ENCODE measurements around the gene DEFB128. TPM values are rescaled to one million over a fixed set of nuclear protein-coding genes. Genes with fewer than 3 reads are reported as not detected.
"Not testable (repeated sequence)": the region's sequence is repeated elsewhere in the genome, so short reads cannot be mapped to it uniquely, and the experiment has no call there.

The DEFB128 gene
- total RNA-seq, 2 experiments from 2014 or later: not detected

- H3K4me1 Mint-ChIP-seq (ENCODE audit: low read depth): no peaks in the 10 kb centered on the region
- CTCF ChIA-PET: interaction anchor here (1.4 to 5.2 kb wide), 3 partner anchors 10 to 54 kb away, joined by 4 to 34 read pairs (median 6); no protein-coding TSS in a partner anchor
- H3K27ac Mint-ChIP-seq: no peak overlapping the region
- no peaks in the 10 kb centered on the region for H3K36me3 Mint-ChIP-seq (ENCODE audit: low read depth)
- H3K27me3 Mint-ChIP-seq: peaks cover 9% of the 10 kb centered on the region
- H3K4me3 Mint-ChIP-seq: no peak overlapping the region
- TF ChIP-seq CTCF (IDR thresholded peaks at IDR 0.05): no peak
- POLR2A ChIA-PET: no interaction called here
- no peak for DNase-seq
- H3K9me3 Mint-ChIP-seq: no peaks in the 10 kb centered on the region
- intact Hi-C loops (cut with micrococcal nuclease): no loop called here
- ATAC-seq: no peak
These were observed 26.3 kb upstream of the DEFB128 start for GRCh38 chr20:215796-216195.

- Mint-ChIP-seq H3K9me3 (no peaks in the 10 kb centered on the region), H3K27ac (no peak overlapping the region), H3K36me3 (ENCODE audit: low read depth) (no peaks in the 10 kb centered on the region), H3K4me3 (no peak overlapping the region), H3K4me1 (ENCODE audit: low read depth) (no peaks in the 10 kb centered on the region), H3K27me3 (peaks cover 2% of the 10 kb centered on the region)
- POLR2A ChIA-PET: no interaction called here
- ATAC-seq (no peak), DNase-seq (no peak)
- intact Hi-C loops (cut with micrococcal nuclease): no loop called here
- no peak for TF ChIP-seq CTCF (IDR thresholded peaks at IDR 0.05)
- CTCF ChIA-PET: interaction anchor here (1.1 to 5.2 kb wide), 6 partner anchors 12 to 116 kb away, joined by 3 to 34 read pairs (median 4); partner anchors contain the start of gene DEFB129
These were observed 24.9 kb upstream of the DEFB128 start for GRCh38 chr20:214383-214782.

DNA sequence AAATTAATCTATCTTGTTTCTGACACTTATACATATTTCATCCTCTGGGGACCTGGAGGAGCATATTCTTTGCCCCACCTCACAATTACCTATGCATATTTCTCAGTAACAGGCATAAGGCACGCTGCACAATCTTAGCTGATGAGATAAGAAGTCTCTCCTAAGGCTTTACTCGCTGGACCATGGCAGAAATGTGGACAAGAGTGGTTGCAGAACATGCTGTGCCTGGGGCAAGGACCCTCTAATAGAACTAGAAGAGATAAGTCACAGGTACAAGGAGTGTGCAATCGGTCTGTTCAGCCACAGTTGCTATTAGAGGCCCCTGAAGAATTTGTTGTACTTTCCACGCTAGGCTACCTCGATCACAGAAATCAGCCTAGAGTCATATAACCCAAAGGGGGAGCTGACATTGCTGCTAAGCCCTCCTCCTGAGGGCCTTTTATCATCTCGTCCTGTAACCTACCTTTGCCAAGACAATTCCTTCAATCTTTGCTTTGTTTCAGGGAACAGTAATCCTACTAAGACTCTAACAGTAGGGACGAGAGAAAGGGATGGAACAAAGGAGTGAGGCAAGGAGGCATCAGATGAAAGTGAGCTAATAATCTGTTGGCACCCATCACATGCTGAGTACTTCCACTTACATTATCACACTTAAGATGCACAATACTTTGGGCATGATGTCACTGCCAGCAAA lies 21.4 kb upstream of the DEFB128 start:
- intact Hi-C loops (cut with micrococcal nuclease): no loop called here
- POLR2A ChIA-PET: interaction anchor here (0.7 kb wide), 1 partner anchor 11 kb away, joined by 4 read pairs; no protein-coding TSS in a partner anchor
- H3K4me1 Mint-ChIP-seq (ENCODE audit: low read depth): no peaks in the 10 kb centered on the region

DNA sequence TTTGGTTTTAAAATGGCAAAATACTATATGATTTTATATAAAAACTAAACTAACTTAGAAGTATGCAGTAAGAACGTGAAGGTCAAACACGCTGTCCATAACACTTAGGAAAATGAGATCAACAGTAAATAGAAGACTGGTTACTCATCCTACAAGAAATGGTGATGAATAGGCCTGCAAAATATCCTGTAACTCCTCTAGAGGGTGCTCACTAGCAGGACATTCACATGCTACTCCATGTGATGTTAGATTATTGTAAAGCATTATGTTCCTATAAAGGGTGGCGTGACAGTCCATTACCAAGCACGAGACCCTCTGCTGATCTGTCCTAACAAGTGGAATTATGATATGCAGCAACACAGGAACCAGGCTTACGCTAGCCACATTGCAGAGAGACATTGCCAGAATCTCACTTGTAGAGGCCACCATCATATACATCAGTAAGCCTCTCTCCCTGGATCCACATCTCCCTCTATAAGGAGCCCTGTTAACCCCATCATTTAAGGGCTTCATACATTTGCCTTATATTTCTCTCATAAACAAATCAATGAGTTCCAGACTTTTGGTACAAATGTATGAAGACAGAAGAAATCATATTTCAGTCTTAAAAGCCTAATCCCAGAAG lies 19.5 kb upstream of the DEFB128 start:
- Mint-ChIP-seq H3K27ac (no peak overlapping the region), H3K27me3 (no peaks in the 10 kb centered on the region), H3K9me3 (no peaks in the 10 kb centered on the region), H3K4me3 (no peak overlapping the region), H3K36me3 (ENCODE audit: low read depth) (no peaks in the 10 kb centered on the region), H3K4me1 (ENCODE audit: low read depth) (no peaks in the 10 kb centered on the region)
- ATAC-seq: peak; percentile 89
- CTCF ChIA-PET: interaction anchor here (0.6 to 3.5 kb wide), 5 partner anchors 57 to 269 kb away, joined by 3 to 30 read pairs (median 6); no protein-coding TSS in a partner anchor
- intact Hi-C loops (cut with micrococcal nuclease): loop anchor here (2.0 to 5.0 kb wide), 2 partner anchors 58 to 123 kb away; no protein-coding TSS in a partner anchor
- TF ChIP-seq CTCF (IDR thresholded peaks at IDR 0.05): peak; percentile 70
- peak; percentile 28 for DNase-seq
- POLR2A ChIA-PET: no interaction called here

More for the DNA sequence above, 21.4 kb upstream of the DEFB128 start:
- Mint-ChIP-seq H3K36me3 (ENCODE audit: low read depth) (no peaks in the 10 kb centered on the region), H3K4me3 (no peak overlapping the region), H3K27me3 (no peaks in the 10 kb centered on the region), H3K27ac (no peak overlapping the region), H3K9me3 (no peaks in the 10 kb centered on the region)
- ATAC-seq (no peak), DNase-seq (no peak)
- TF ChIP-seq CTCF (IDR thresholded peaks at IDR 0.05): no peak
- CTCF ChIA-PET: interaction anchor here (1.2 to 3.5 kb wide), 2 partner anchors 55 to 119 kb away, joined by 3 to 26 read pairs; no protein-coding TSS in a partner anchor

- CTCF ChIA-PET; H3K9me3 Mint-ChIP-seq; H3K4me3 Mint-ChIP-seq; H3K27ac Mint-ChIP-seq; ATAC-seq; intact Hi-C loops (cut with micrococcal nuclease); H3K27me3 Mint-ChIP-seq; POLR2A ChIA-PET; DNase-seq; H3K4me1 Mint-ChIP-seq (ENCODE audit: low read depth); H3K36me3 Mint-ChIP-seq (ENCODE audit: low read depth): not testable (repeated sequence)
These were observed 14.1 kb upstream of the DEFB128 start for GRCh38 chr20:203630-204029.

All from activated CD8-positive, alpha-beta T cell treated with anti-CD3 and anti-CD28 coated beads for 36 hours (primary cell).